DND-41 (cell line): ENCODE results near the gene YPEL5.

Source experiments
- ATAC-seq: fragments of 200-7000 bp; cut with Tn5 transposase; 3 replicates; pipeline ENCODE4 v1.9.1; 2021; ENCODE audit warnings: low read depth; ENCODE audit not compliant: insufficient read depth
- DNase-seq: peaks from one replicate; pipeline ENCODE4 v3.0.0-alpha.2; 2020
- H2AFZ ChIP-seq: 2 replicates; pipeline ENCODE4 v1.6.0; 2012; ENCODE audit warnings: low read depth, low read length
- H3K27ac ChIP-seq: 2 replicates; pipeline ENCODE4 v1.5.1; 2012; ENCODE audit warnings: low read length, inconsistent platforms
- H3K27me3 ChIP-seq: fragments of 200-600 bp; sonication (generic); 2 replicates; pipeline ENCODE4 v1.6.0; 2012; ENCODE audit warnings: low read length, mild to moderate bottlenecking, inconsistent platforms; ENCODE audit not compliant: insufficient read depth, poor library complexity
- H3K36me3 ChIP-seq: 2 replicates; pipeline ENCODE4 v1.5.1; 2012; ENCODE audit warnings: low read length, inconsistent platforms; ENCODE audit not compliant: insufficient read depth
- H3K4me1 ChIP-seq: 2 replicates; pipeline ENCODE4 v1.5.1; 2012; ENCODE audit warnings: mild to moderate bottlenecking, low read length; ENCODE audit not compliant: insufficient read depth
- H3K4me2 ChIP-seq: 2 replicates; pipeline ENCODE4 v1.6.0; 2012; ENCODE audit warnings: mild to moderate bottlenecking, moderate library complexity, low read length, inconsistent platforms; ENCODE audit not compliant: insufficient read depth
- H3K4me3 ChIP-seq, 2 experiments: fragments of 200-600 bp in 1 of 2; shearing (Covaris generic) in 1 of 2; 2 replicates each; pipeline ENCODE4 v1.5.1; 2012 to 2016; ENCODE audit warnings: inconsistent platforms in 2 of 2, low read length in 2 of 2, mild to moderate bottlenecking in 2 of 2, low read depth in 1 of 2, moderate library complexity in 1 of 2
- H3K79me2 ChIP-seq: 2 replicates; pipeline ENCODE4 v1.6.0; 2012; ENCODE audit warnings: low read length, inconsistent platforms; ENCODE audit not compliant: insufficient read depth
- H3K9ac ChIP-seq: 2 replicates; pipeline ENCODE4 v1.6.0; 2012; ENCODE audit warnings: low read depth, mild to moderate bottlenecking, inconsistent platforms, low read length, moderate library complexity
- H3K9me3 ChIP-seq: 2 replicates; pipeline ENCODE4 v1.5.1; 2012; ENCODE audit warnings: low read length, moderate library complexity, mild to moderate bottlenecking, inconsistent platforms; ENCODE audit not compliant: insufficient read depth, severe bottlenecking
- H4K20me1 ChIP-seq: 2 replicates; pipeline ENCODE4 v1.6.0; 2012; ENCODE audit warnings: low read length; ENCODE audit not compliant: insufficient read depth
- CTCF ChIP-seq: IDR thresholded peaks from 2 replicates; pipeline ENCODE4 v1.5.1; 2012; ENCODE audit warnings: borderline replicate concordance, low read length, moderate library complexity, mild to moderate bottlenecking; ENCODE audit not compliant: poor library complexity, severe bottlenecking; ENCODE audit errors: extremely low read depth
- EZH2 ChIP-seq: IDR thresholded peaks from 3 replicates; pipeline ENCODE4 v1.6.1; 2012; ENCODE audit warnings: borderline replicate concordance, low read depth, mild to moderate bottlenecking, moderate library complexity, low read length, inconsistent platforms; ENCODE audit not compliant: severe bottlenecking

YPEL5 gene

DNA sequence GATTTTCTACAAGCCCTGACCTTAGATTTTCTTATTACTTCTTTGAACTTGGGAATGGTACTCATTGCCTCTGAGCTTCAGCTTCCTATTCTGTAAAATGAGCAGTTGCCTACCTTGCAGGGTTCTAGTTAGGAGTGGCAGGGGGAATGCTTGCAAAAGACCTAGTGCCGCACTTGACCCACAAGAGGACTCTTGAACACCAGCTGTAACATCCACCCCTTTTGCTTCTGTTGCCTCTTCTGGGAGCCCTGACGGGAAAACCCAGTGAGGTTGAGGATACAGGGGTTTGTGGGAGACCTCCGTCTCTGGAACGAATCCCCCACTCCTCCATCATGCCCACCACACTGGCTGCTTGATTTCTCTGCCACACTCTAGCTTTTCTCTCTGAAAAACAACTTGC lies 57.5 kb downstream of the YPEL5 start:
- no peak for TF ChIP-seq EZH2
- TF ChIP-seq CTCF = no peak

GRCh38 chr2:30205456-30205855 lies 58.6 kb downstream of the YPEL5 start:
- no peaks in the 10 kb centered on the region for H3K79me2 ChIP-seq
- TF ChIP-seq EZH2 = no peak
- TF ChIP-seq CTCF = no peak
- no peak overlapping the region for H3K27ac ChIP-seq
- no peaks in the 10 kb centered on the region for H4K20me1 ChIP-seq
- no peak overlapping the region for H3K4me3 ChIP-seq
- H3K36me3 ChIP-seq = no peaks in the 10 kb centered on the region
- ATAC-seq (no peak), DNase-seq (no peak)
- H3K4me1 ChIP-seq = 0 out of 2 replicates have a peak, but pooled peaks cover 2% of the 10 kb centered on the region
- no peak overlapping the region for H3K4me2 ChIP-seq
- H2AFZ ChIP-seq = no peak overlapping the region
- H3K9me3 ChIP-seq = no peaks in the 10 kb centered on the region
- H3K9ac ChIP-seq = no peak overlapping the region
- no peaks in the 10 kb centered on the region for H3K27me3 ChIP-seq

More for the DNA sequence above, 57.5 kb downstream of the YPEL5 start:
- Histone ChIP-seq H4K20me1 (no peaks in the 10 kb centered on the region), H3K27ac (no peak overlapping the region), H3K27me3 (no peaks in the 10 kb centered on the region), H3K9ac (no peak overlapping the region), H3K4me3 (no peak overlapping the region), H2AFZ (no peak overlapping the region), H3K79me2 (no peaks in the 10 kb centered on the region), H3K4me1 (0 out of 2 replicates have a peak, but pooled peaks cover 2% of the 10 kb centered on the region), H3K9me3 (no peaks in the 10 kb centered on the region), H3K36me3 (no peaks in the 10 kb centered on the region), H3K4me2 (no peak overlapping the region)
- ATAC-seq (no peak), DNase-seq (no peak)

- H3K27ac ChIP-seq = no peak overlapping the region
- H2AFZ ChIP-seq = no peak overlapping the region
- H3K4me1 ChIP-seq = 0 out of 2 replicates have a peak, but pooled peaks cover 2% of the 10 kb centered on the region
- H3K27me3 ChIP-seq = no peaks in the 10 kb centered on the region
- no peaks in the 10 kb centered on the region for H4K20me1 ChIP-seq
- H3K36me3 ChIP-seq = no peaks in the 10 kb centered on the region
- DNase-seq = no peak
- no peak overlapping the region for H3K9ac ChIP-seq
- no peaks in the 10 kb centered on the region for H3K9me3 ChIP-seq
- TF ChIP-seq EZH2 (no peak), CTCF (peak; percentile 9)
- no peaks in the 10 kb centered on the region for H3K79me2 ChIP-seq
- H3K4me3 ChIP-seq = no peak overlapping the region
- no peak overlapping the region for H3K4me2 ChIP-seq
- ATAC-seq = no peak
Measured at GRCh38 chr2:30206461-30207430, 59.9 kb downstream of the YPEL5 start.
